NCI-H2227 (cell line): Measurements from ENCODE around the gene PRDM15.
"Not testable (repeated sequence)": the region's sequence is repeated elsewhere in the genome, so short reads cannot be mapped to it uniquely, and the experiment has no call there.

Source experiments
- DNase-seq: peaks from one replicate; lab custom pipeline; 2025; ENCODE audit not compliant: unreplicated experiment; lab: John Stamatoyannopoulos, UW

Gene PRDM15

GRCh38 chr21:41808094-41808493 is 71.0 kb downstream of the PRDM15 start:
- DNase-seq, result no peak

- no peak for DNase-seq
These were observed 72.4 kb downstream of the PRDM15 start for GRCh38 chr21:41806773-41807172.

GRCh38 chr21:41805643-41806042 is 73.5 kb downstream of the PRDM15 start:
- DNase-seq, result no peak

GRCh38 chr21:41805038-41805437 is 74.1 kb downstream of the PRDM15 start:
- DNase-seq, result no peak

- no peak for DNase-seq
These were observed 74.8 kb downstream of the PRDM15 start for GRCh38 chr21:41804381-41804780.

GRCh38 chr21:41803316-41803715 is 75.8 kb downstream of the PRDM15 start:
- no peak for DNase-seq

GRCh38 chr21:41802684-41803083 is 76.5 kb downstream of the PRDM15 start:
- DNase-seq, result no peak

GRCh38 chr21:41802198-41802584 is 77.0 kb downstream of the PRDM15 start:
- DNase-seq, result no peak

GRCh38 chr21:41801321-41802197 is 77.6 kb downstream of the PRDM15 start:
- no peak for DNase-seq

GRCh38 chr21:41800425-41801320 is 78.5 kb downstream of the PRDM15 start:
- no peak for DNase-seq

- no peak for DNase-seq
These were observed 79.4 kb downstream of the PRDM15 start for GRCh38 chr21:41799763-41800162.

GRCh38 chr21:41798326-41798725 is 80.8 kb downstream of the PRDM15 start:
- DNase-seq, result no peak

- DNase-seq, result no peak
These were observed 82.6 kb downstream of the PRDM15 start for GRCh38 chr21:41796476-41797080.

- no peak for DNase-seq
These were observed 83.4 kb downstream of the PRDM15 start for GRCh38 chr21:41795726-41796125.

GRCh38 chr21:41794600-41794999 is 84.5 kb downstream of the PRDM15 start:
- no peak for DNase-seq

GRCh38 chr21:41792711-41793110 is 86.4 kb downstream of the PRDM15 start:
- no peak for DNase-seq

- DNase-seq, result no peak
These were observed 92.6 kb downstream of the PRDM15 start for GRCh38 chr21:41786509-41786987.

- not testable (repeated sequence) for DNase-seq
These were observed 93.9 kb downstream of the PRDM15 start for GRCh38 chr21:41785262-41785661.

- no peak for DNase-seq
These were observed 94.6 kb downstream of the PRDM15 start for GRCh38 chr21:41784456-41785102.

GRCh38 chr21:41783476-41784180 is 95.5 kb downstream of the PRDM15 start:
- peak; percentile 88 for DNase-seq
